ENCODE results near the gene MUC20. TPM values are rescaled to one million over a fixed set of nuclear protein-coding genes. Genes with fewer than 3 reads are reported as not detected.
"Not testable (repeated sequence)": the region's sequence is repeated elsewhere in the genome, so short reads cannot be mapped to it uniquely, and the experiment has no call there.

Gene MUC20
- total RNA-seq, 1 donor from 2014 or later: not detected

DNA sequence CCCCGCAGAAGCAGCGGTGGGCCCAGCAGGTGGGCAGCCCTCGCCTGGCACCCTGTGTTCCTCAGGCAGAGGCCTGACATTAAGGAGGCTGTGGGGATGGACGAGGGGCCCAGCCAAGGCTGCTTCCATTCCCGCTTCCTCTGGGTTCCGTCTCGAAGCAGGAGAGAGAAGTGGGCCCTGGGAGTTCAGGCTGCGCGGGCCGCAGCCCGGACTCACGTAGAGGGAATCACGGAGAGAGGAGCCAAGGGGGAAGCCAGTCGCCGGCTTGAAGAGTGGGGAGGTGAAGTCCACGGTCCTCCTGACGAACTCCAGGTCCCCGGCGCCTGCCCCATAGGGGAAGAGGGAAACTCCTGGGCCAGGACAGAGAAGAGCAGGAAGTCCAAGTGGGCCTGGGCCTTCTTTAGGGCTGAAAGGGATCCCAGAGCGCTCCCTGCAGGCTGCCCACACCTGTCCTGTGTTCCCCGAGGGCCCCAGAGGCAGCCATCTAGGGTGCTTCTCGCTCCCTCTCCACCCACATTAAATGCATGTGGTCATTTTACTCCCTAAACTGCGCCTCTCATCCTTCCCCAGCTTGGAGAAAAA lies 53.3 kb downstream of the MUC20 start:
- Histone ChIP-seq H3K9ac (ENCODE audit: low read length) (no peak overlapping the region), H3K4me1 (ENCODE audit: insufficient read depth, low read length) (no peaks in the 10 kb centered on the region), H4K20me1 (ENCODE audit: insufficient read depth, low read length) (no peaks in the 10 kb centered on the region), H3K79me2 (ENCODE audit: insufficient read depth, low read length) (no peaks in the 10 kb centered on the region), H3K36me3 (ENCODE audit: insufficient read depth, low read length) (no peaks in the 10 kb centered on the region), H3K4me3 (ENCODE audit: insufficient read depth, low read depth, low read length) (no peak overlapping the region), H2AFZ (ENCODE audit: low read depth, low read length) (no peak overlapping the region), H3K27me3 (ENCODE audit: insufficient read depth, low read length) (no peaks in the 10 kb centered on the region), H3K27ac (ENCODE audit: low read depth, low read length) (no peak overlapping the region), H3K9me3 (ENCODE audit: insufficient read depth, low read depth, low read length) (no peaks in the 10 kb centered on the region), H3K4me2 (ENCODE audit: low read length) (no peak overlapping the region)
- DNase-seq (ENCODE audit: low read depth) (no peak), FAIRE-seq (no peak)
- H3K4me3 Mint-ChIP-seq (ENCODE audit: unreplicated experiment): no peak overlapping the region
- no peak overlapping the region for H3K27ac Mint-ChIP-seq (ENCODE audit: unreplicated experiment)
- no peaks in the 10 kb centered on the region for H3K36me3 Mint-ChIP-seq (ENCODE audit: low read depth, unreplicated experiment)
- H3K4me1 Mint-ChIP-seq (ENCODE audit: low read depth, unreplicated experiment): no peaks in the 10 kb centered on the region
- peaks cover 3% of the 10 kb centered on the region for H3K9me3 Mint-ChIP-seq (ENCODE audit: unreplicated experiment)
- H3K27me3 Mint-ChIP-seq (ENCODE audit: low read depth, unreplicated experiment): peaks cover 14% of the 10 kb centered on the region
- TF ChIP-seq CTCF (IDR thresholded peaks at IDR 0.05; ENCODE audit: insufficient read depth, low read depth, low read length): no peak
- TF ChIP-seq EZH2 (IDR thresholded peaks at IDR 0.05; ENCODE audit: insufficient read depth, low read length): no peak

GRCh38 chr3:195774917-195775316 lies 54.1 kb downstream of the MUC20 start:
- Histone ChIP-seq H3K9me3 (ENCODE audit: insufficient read depth, low read depth, low read length) (no peaks in the 10 kb centered on the region), H3K9ac (ENCODE audit: low read length) (no peak overlapping the region), H3K27ac (ENCODE audit: low read depth, low read length) (no peak overlapping the region), H3K4me2 (ENCODE audit: low read length) (no peak overlapping the region), H3K27me3 (ENCODE audit: insufficient read depth, low read length) (no peaks in the 10 kb centered on the region), H3K4me3 (ENCODE audit: insufficient read depth, low read depth, low read length) (no peak overlapping the region), H3K4me1 (ENCODE audit: insufficient read depth, low read length) (no peaks in the 10 kb centered on the region), H3K79me2 (ENCODE audit: insufficient read depth, low read length) (no peaks in the 10 kb centered on the region), H2AFZ (ENCODE audit: low read depth, low read length) (no peak overlapping the region), H3K36me3 (ENCODE audit: insufficient read depth, low read length) (no peaks in the 10 kb centered on the region), H4K20me1 (ENCODE audit: insufficient read depth, low read length) (no peaks in the 10 kb centered on the region)
- Mint-ChIP-seq H3K27ac (ENCODE audit: unreplicated experiment) (no peak overlapping the region), H3K27me3 (ENCODE audit: low read depth, unreplicated experiment) (peaks cover 8% of the 10 kb centered on the region), H3K4me1 (ENCODE audit: low read depth, unreplicated experiment) (no peaks in the 10 kb centered on the region), H3K36me3 (ENCODE audit: low read depth, unreplicated experiment) (no peaks in the 10 kb centered on the region), H3K4me3 (ENCODE audit: unreplicated experiment) (no peak overlapping the region), H3K9me3 (ENCODE audit: unreplicated experiment) (no peaks in the 10 kb centered on the region)
- DNase-seq (ENCODE audit: low read depth) (no peak), FAIRE-seq (no peak)
- TF ChIP-seq EZH2 (IDR thresholded peaks at IDR 0.05; ENCODE audit: insufficient read depth, low read length) (no peak), CTCF (IDR thresholded peaks at IDR 0.05; ENCODE audit: insufficient read depth, low read depth, low read length) (peak; percentile 22)

- TF ChIP-seq EZH2 (IDR thresholded peaks at IDR 0.05; ENCODE audit: insufficient read depth, low read length) (no peak), CTCF (IDR thresholded peaks at IDR 0.05; ENCODE audit: insufficient read depth, low read depth, low read length) (no peak)
- no peak overlapping the region for H2AFZ ChIP-seq (ENCODE audit: low read depth, low read length)
- no peak overlapping the region for H3K27ac Mint-ChIP-seq (ENCODE audit: unreplicated experiment)
- H3K9me3 Mint-ChIP-seq (ENCODE audit: unreplicated experiment): peaks cover 10% of the 10 kb centered on the region
- no peak overlapping the region for H3K9ac ChIP-seq (ENCODE audit: low read length)
- H3K36me3 ChIP-seq (ENCODE audit: insufficient read depth, low read length): no peaks in the 10 kb centered on the region
- H3K27me3 Mint-ChIP-seq (ENCODE audit: low read depth, unreplicated experiment): peaks cover 7% of the 10 kb centered on the region
- no peaks in the 10 kb centered on the region for H4K20me1 ChIP-seq (ENCODE audit: insufficient read depth, low read length)
- H3K9me3 ChIP-seq (ENCODE audit: insufficient read depth, low read depth, low read length): no peaks in the 10 kb centered on the region
- H3K4me3 Mint-ChIP-seq (ENCODE audit: unreplicated experiment): no peak overlapping the region
- no peaks in the 10 kb centered on the region for H3K79me2 ChIP-seq (ENCODE audit: insufficient read depth, low read length)
- H3K27ac ChIP-seq (ENCODE audit: low read depth, low read length): no peak overlapping the region
- H3K4me1 Mint-ChIP-seq (ENCODE audit: low read depth, unreplicated experiment): no peaks in the 10 kb centered on the region
- H3K36me3 Mint-ChIP-seq (ENCODE audit: low read depth, unreplicated experiment): no peaks in the 10 kb centered on the region
- H3K4me2 ChIP-seq (ENCODE audit: low read length): no peak overlapping the region
- H3K4me3 ChIP-seq (ENCODE audit: insufficient read depth, low read depth, low read length): no peak overlapping the region
- FAIRE-seq (no peak), DNase-seq (ENCODE audit: low read depth) (no peak)
- H3K4me1 ChIP-seq (ENCODE audit: insufficient read depth, low read length): no peaks in the 10 kb centered on the region
- no peaks in the 10 kb centered on the region for H3K27me3 ChIP-seq (ENCODE audit: insufficient read depth, low read length)
Observed at GRCh38 chr3:195777975-195778374, 57.2 kb downstream of the MUC20 start.

DNA sequence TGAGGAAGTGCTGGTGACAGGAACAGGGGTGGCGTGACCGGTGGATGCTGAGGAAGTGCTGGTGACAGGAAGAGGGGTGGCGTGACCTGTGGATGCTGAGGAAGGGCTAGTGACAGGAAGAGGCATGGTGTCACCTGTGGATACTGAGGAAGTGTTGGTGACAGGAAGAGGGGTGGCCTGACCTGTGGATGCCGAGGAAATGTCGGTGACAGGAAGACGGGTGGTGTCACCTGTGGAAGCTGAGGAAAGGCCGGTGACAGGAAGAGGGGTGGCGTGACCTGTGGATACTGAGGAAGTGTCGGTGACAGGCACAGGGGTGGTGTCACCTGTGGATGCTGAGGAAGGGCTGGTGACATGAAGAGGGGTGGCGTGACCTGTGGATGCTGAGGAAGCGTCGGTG lies 60.5 kb downstream of the MUC20 start:
- H4K20me1 ChIP-seq (ENCODE audit: insufficient read depth, low read length); H3K27ac ChIP-seq (ENCODE audit: low read depth, low read length); H2AFZ ChIP-seq (ENCODE audit: low read depth, low read length); H3K36me3 ChIP-seq (ENCODE audit: insufficient read depth, low read length); H3K4me3 ChIP-seq (ENCODE audit: insufficient read depth, low read depth, low read length); H3K4me3 Mint-ChIP-seq (ENCODE audit: unreplicated experiment); H3K4me1 Mint-ChIP-seq (ENCODE audit: low read depth, unreplicated experiment); H3K4me2 ChIP-seq (ENCODE audit: low read length); H3K27me3 ChIP-seq (ENCODE audit: insufficient read depth, low read length); H3K4me1 ChIP-seq (ENCODE audit: insufficient read depth, low read length); H3K79me2 ChIP-seq (ENCODE audit: insufficient read depth, low read length); H3K9ac ChIP-seq (ENCODE audit: low read length); FAIRE-seq; DNase-seq (ENCODE audit: low read depth); H3K36me3 Mint-ChIP-seq (ENCODE audit: low read depth, unreplicated experiment); H3K9me3 ChIP-seq (ENCODE audit: insufficient read depth, low read depth, low read length): not testable (repeated sequence)
- Mint-ChIP-seq H3K9me3 (ENCODE audit: unreplicated experiment) (peaks cover 29% of the 10 kb centered on the region), H3K27ac (ENCODE audit: unreplicated experiment) (peak overlapping the region; percentile 30), H3K27me3 (ENCODE audit: low read depth, unreplicated experiment) (peaks cover 13% of the 10 kb centered on the region)
